Sigmoid colon (tissue), 3 donors: ENCODE measurements around the gene JUND.

Source experiments
- POLR2A ChIP-seq, 2 donors: fragments of 450-650 bp; IDR thresholded peaks; one replicate each; pipeline ENCODE4 v1.6.1; 2016; ENCODE audit warnings: antibody characterized with exemption in 2 of 2, mild to moderate bottlenecking in 2 of 2, moderate library complexity in 2 of 2
- TF ChIP-seq, protein P1 (sequence below), 4 experiments: fragments of 450-650 bp in 3 of 4; fragments of 200-600 bp in 1 of 4; IDR thresholded peaks; one replicate each; pipeline ENCODE4 v1.5.1; 2016 to 2019; ENCODE audit warnings: antibody characterized with exemption in 4 of 4, mild to moderate bottlenecking in 3 of 4, moderate library complexity in 2 of 4

DNA sequence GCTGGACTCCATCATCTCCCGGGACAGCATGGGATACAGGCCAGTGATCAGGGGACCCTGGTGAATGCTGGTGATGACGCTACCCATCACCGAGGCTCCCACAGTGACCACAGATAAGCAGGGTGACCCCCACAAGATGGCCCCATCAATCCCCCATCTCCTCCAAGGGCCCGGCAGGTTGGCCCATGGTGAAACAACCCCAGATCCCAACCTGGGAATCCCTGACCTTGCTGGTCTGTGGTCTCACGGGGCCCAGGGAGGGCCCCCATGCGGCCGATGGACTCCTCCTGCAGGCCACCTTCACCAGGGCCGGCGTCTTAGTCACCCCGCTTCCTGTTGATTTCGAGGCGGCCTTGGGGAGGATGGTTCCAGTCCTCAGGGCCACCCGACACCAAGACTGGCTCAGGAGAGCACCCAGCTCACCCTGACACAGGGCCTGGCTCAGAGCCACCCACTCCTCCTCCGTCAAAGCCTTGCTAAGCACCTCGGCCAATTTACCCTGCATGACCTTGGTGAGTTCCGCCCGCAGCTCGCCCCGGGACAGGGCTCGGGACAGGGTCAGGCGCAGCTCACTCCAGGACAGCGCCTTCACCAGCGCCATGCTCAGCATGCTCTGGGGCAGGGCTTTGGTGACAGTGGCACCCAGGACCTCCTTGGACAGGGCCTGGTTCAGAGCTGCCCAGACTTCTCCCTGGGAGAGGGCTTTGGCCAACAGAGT is 17.1 kb downstream of the JUND start:
- no peak for TF ChIP-seq POLR2A (IDR thresholded peaks at IDR 0.05)
- TF ChIP-seq, protein P1, sequence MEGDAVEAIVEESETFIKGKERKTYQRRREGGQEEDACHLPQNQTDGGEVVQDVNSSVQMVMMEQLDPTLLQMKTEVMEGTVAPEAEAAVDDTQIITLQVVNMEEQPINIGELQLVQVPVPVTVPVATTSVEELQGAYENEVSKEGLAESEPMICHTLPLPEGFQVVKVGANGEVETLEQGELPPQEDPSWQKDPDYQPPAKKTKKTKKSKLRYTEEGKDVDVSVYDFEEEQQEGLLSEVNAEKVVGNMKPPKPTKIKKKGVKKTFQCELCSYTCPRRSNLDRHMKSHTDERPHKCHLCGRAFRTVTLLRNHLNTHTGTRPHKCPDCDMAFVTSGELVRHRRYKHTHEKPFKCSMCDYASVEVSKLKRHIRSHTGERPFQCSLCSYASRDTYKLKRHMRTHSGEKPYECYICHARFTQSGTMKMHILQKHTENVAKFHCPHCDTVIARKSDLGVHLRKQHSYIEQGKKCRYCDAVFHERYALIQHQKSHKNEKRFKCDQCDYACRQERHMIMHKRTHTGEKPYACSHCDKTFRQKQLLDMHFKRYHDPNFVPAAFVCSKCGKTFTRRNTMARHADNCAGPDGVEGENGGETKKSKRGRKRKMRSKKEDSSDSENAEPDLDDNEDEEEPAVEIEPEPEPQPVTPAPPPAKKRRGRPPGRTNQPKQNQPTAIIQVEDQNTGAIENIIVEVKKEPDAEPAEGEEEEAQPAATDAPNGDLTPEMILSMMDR (IDR thresholded peaks at IDR 0.05), result no peak
